ENCODE data around the gene ANGPTL8.

Gene ANGPTL8

DNA sequence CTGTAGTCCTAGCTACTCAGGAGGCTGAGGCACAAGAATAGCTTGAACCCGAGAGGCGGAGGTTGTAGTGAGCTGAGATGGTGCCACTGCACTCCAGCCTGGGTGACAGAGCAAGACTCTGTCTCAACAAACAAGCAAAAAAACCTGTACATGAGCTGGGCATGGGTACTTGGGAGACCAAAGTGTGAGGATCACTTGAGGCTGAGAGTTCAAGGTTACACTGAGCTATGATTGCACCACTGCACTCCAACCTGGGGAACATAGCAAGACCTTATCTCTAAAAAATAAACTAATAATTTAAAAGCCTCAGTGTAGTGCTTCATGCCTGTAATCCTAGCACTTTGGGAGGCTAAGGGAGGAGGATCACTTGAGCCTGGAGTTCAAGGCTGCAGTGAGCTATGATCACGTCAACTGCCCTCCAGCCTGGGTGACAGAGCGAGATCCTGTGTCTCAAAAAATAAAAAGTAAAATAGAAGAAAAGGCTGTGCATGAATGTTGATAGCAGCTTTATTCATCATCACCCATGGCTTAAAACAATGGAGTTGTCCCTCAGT is 35.2 kb downstream of the ANGPTL8 start:
- TF ChIP-seq, protein P1, sequence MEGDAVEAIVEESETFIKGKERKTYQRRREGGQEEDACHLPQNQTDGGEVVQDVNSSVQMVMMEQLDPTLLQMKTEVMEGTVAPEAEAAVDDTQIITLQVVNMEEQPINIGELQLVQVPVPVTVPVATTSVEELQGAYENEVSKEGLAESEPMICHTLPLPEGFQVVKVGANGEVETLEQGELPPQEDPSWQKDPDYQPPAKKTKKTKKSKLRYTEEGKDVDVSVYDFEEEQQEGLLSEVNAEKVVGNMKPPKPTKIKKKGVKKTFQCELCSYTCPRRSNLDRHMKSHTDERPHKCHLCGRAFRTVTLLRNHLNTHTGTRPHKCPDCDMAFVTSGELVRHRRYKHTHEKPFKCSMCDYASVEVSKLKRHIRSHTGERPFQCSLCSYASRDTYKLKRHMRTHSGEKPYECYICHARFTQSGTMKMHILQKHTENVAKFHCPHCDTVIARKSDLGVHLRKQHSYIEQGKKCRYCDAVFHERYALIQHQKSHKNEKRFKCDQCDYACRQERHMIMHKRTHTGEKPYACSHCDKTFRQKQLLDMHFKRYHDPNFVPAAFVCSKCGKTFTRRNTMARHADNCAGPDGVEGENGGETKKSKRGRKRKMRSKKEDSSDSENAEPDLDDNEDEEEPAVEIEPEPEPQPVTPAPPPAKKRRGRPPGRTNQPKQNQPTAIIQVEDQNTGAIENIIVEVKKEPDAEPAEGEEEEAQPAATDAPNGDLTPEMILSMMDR (conservative IDR thresholded peaks at IDR 0.05) = no peak
- H3K27ac ChIP-seq = no peak overlapping the region

DNA sequence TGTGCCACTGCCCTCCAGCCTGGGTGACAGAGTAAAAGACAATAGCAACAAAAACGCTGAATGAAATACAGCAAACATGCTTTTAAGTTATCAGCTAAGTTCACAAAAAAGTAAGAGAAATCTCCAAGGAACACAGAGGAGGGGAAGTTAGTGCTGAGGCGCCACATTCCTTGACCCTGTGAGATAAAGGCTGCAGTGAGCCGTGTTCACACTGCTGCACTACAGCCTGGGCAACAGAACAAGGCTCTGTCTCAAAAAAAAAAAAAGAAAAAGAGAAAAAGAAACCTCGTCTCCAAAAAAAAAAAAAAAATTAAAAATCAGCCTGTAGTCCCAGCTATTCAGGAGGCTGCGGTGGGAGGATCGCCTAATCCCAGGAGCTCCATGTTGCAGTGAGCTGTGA is 39.3 kb downstream of the ANGPTL8 start:
- no peak overlapping the region for H3K27ac ChIP-seq
- TF ChIP-seq, protein P1 (conservative IDR thresholded peaks at IDR 0.05) = no peak

DNA sequence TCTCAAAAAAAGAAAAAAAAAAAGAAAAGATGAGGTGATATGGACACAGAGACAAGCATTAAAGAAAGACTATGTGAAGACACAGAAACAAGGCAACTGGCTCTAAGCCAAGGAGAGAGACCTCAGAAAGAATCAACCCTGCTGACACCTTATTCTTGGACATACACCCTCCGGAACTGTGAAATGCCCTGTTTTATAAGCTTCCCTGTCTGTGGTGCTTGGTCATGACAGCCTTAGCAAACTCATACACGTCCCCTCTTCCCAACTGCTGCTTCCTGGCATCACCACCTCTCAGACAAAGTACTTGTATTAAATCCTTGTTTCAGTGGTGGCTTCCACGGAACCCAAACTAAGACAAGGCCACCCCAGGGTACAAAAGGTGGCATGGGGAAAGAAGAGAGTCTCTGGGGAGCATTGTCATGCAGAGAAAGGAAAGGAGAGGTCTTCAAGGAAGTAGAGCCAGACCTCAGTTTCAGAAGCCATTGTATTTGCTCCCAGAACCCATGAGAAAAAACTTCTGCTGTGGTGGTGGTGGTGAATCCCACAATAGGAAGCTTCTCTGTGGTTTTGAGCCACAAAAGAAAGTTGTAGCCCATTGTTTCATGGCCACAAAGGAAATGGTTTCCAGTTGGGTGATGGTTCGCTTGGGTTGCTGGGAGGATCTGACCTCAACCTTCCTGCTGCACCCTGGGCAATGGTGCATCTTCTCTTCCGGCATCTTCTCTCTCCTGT is 40.3 kb downstream of the ANGPTL8 start:
- TF ChIP-seq, protein P1 (conservative IDR thresholded peaks at IDR 0.05) = no peak
- H3K27ac ChIP-seq = no peak overlapping the region

DNA sequence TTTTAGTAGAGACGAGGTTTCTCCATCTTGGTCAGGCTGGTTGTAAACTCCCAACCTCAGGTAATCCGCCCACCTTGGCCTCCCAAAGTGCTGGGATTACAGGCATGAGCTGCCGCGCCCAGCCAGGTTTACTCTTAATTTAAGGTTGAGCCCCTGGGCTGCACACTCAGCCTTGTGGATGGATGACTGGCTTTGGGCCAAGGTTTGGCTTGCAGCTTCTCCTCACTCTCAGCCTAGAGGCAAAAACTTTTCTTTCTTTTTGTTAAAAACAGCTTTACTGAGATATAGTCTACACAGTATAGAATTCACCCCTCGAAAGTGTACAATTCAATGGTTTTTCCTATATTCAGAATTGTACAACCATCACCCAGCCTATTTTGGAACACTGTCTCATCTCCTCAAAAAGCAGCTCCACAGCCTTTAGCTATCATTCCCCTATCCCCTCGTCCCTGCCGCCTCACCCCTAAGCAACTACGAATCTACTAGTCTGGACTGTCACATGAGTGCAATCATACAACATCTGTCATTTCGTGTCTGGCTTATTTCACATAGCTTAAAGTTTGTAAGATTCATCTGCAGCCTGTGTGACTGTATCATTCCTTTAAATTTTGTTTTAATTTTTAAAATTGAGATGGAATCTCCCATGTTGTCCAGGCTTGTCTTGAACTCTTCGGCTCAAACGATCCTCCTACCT is 42.1 kb downstream of the ANGPTL8 start:
- TF ChIP-seq, protein P1 (conservative IDR thresholded peaks at IDR 0.05) = no peak

DNA sequence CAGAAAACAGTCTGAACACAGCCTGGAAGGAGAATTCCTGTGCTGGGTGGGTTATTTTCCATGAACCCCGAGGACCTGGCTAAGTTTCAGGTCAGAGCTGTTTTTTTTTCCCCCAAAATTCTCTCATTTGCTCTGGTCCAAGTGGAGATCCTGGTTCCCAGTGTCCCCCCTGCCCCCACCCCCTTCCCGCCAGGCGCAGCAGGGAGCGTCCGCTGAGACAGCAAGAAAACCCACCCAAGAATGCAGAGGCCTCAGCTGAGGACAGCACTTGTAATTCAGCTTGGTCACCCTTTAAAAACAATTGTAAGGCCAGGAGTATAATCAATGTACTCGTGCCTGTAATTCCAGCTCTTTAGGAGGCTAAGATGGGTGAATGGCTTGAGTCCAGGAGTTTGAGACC is 45.1 kb downstream of the ANGPTL8 start:
- H3K27ac ChIP-seq = no peak overlapping the region
- TF ChIP-seq, protein P1 (conservative IDR thresholded peaks at IDR 0.05) = no peak

More for the DNA sequence above, 42.1 kb downstream of the ANGPTL8 start:
- no peak overlapping the region for H3K27ac ChIP-seq

DNA sequence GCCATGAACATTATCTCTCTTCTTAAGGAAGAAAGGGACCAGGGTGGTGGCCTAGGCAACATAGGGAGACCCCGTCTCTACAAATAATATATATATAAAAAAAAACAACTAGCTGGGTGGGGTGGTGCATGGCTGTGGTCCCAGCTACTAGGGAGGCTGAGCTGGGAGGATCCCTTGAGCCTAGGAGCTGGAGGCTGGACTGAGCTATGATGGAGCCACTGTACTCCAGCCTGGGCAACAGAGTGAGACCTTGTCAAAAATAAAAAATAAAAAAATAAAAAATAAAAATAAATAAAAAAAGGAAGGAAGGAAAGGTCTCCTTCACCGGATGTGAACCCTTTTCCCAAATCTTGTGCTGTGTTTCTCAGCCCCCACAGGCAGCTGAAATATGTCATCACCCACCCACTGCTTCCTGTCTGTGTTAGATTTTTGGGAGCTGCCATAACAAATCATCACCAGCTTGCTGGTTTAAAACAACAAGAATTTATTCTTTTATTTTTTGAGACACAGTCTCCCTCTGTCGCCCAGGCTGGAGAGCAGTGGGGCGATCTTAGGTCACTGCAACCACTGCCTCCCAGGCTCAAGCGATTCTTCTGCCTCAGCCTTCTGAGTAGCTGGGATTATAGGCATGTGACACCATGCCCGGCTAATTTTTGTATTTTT is 47.0 kb downstream of the ANGPTL8 start:
- TF ChIP-seq, protein P1 (conservative IDR thresholded peaks at IDR 0.05) = no peak
- H3K27ac ChIP-seq = no peak overlapping the region

DNA sequence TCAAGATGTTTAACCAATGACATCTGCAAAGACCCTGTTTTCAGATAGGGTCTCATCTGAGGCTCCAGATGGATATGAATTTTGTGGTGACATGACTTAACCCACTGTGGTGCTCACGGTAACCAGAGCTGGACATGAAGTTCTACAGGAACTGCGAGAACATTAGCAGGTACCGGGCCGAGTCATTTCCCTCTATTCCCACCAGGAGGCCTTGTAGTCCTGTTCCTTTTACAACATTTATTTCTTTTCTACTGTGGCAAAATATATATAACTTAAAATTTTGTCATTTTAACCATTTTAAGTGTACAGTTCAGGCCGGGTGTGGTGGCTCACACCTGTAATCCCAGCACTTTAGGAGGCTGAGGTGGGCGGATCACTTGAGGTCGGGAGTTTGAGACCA is 48.9 kb downstream of the ANGPTL8 start:
- no peak overlapping the region for H3K27ac ChIP-seq
- TF ChIP-seq, protein P1 (conservative IDR thresholded peaks at IDR 0.05) = peak; percentile 64
